Bronchial epithelial cell (primary cell): Measurements from ENCODE around the gene WT1. TPM values are rescaled to one million over a fixed set of nuclear protein-coding genes. Genes with fewer than 3 reads are reported as not detected.
A peak's percentile ranks its signal among the peaks of the same experiment; 100 is the strongest.

Source experiments
- DNase-seq: peaks from one replicate; pipeline ENCODE4 v3.0.0-alpha.2; 2010; ENCODE audit warnings: low read depth
- FAIRE-seq: peaks from 2 replicates; lab custom pipeline; 2011; peaks lifted over from hg19 to GRCh38; lab: Jason Lieb, UNC
- H3K27me3 ChIP-seq: 2 replicates; pipeline ENCODE4 v1.5.1; 2011; ENCODE audit warnings: low read length; ENCODE audit not compliant: control insufficient read depth, insufficient read depth
- H3K36me3 ChIP-seq: 2 replicates; pipeline ENCODE4 v1.5.1; 2011; ENCODE audit warnings: low read length; ENCODE audit not compliant: control insufficient read depth, insufficient read depth
- H3K4me3 ChIP-seq: 2 replicates; pipeline ENCODE4 v1.5.1; 2011; ENCODE audit warnings: mild to moderate bottlenecking, low read depth, low read length, control low read depth
- CTCF ChIP-seq: IDR thresholded peaks from 2 replicates; pipeline ENCODE4 v1.5.1; 2011; ENCODE audit warnings: mild to moderate bottlenecking, moderate library complexity, low read length, control low read depth, inconsistent platforms; ENCODE audit not compliant: insufficient read depth, severe bottlenecking
- total RNA-seq: library from RNA; depleted of rRNA; stranded (reverse); fragments of >200 nt; gene quantifications from 2 replicates; pipeline ENCODE4 v1.2.1, GENCODE V29; 2014

WT1 gene
- total RNA-seq, 1 donor from 2014 or later, result not detected

- H3K36me3 ChIP-seq, result no peaks in the 10 kb centered on the region
- H3K4me3 ChIP-seq, result no peak overlapping the region
- TF ChIP-seq CTCF, result no peak
- FAIRE-seq, result no peak
- no peaks in the 10 kb centered on the region for H3K27me3 ChIP-seq
- DNase-seq, result no peak
Measured at GRCh38 chr11:32400670-32401369, 34.5 kb downstream of the WT1 start.

- H3K27me3 ChIP-seq, result no peaks in the 10 kb centered on the region
- no peak for TF ChIP-seq CTCF
- DNase-seq (peak; percentile 35), FAIRE-seq (no peak)
- H3K4me3 ChIP-seq, result no peak overlapping the region
- H3K36me3 ChIP-seq, result no peaks in the 10 kb centered on the region
Measured at GRCh38 chr11:32400196-32400595, 35.1 kb downstream of the WT1 start.

- FAIRE-seq, result peak; percentile 13
- no peaks in the 10 kb centered on the region for H3K36me3 ChIP-seq
- DNase-seq, result no peak
- H3K27me3 ChIP-seq, result no peaks in the 10 kb centered on the region
- H3K4me3 ChIP-seq, result no peak overlapping the region
- TF ChIP-seq CTCF, result no peak
Measured at GRCh38 chr11:32396991-32397390, 38.3 kb downstream of the WT1 start.

- no peaks in the 10 kb centered on the region for H3K27me3 ChIP-seq
- no peak for TF ChIP-seq CTCF
Measured at GRCh38 chr11:32396331-32396730, 39.0 kb downstream of the WT1 start.

GRCh38 chr11:32395127-32395526, 40.2 kb downstream of the WT1 start:
- H3K4me3 ChIP-seq, result no peak overlapping the region
- H3K36me3 ChIP-seq, result no peaks in the 10 kb centered on the region
- no peak for FAIRE-seq
- H3K27me3 ChIP-seq, result no peaks in the 10 kb centered on the region
- DNase-seq, result no peak
- no peak for TF ChIP-seq CTCF

More at GRCh38 chr11:32396331-32396730, 39.0 kb downstream of the WT1 start:
- FAIRE-seq (no peak), DNase-seq (no peak)
- Histone ChIP-seq H3K36me3 (no peaks in the 10 kb centered on the region), H3K4me3 (no peak overlapping the region)

GRCh38 chr11:32392840-32393239, 42.5 kb downstream of the WT1 start:
- DNase-seq, result no peak
- Histone ChIP-seq H3K4me3 (no peak overlapping the region), H3K27me3 (no peaks in the 10 kb centered on the region), H3K36me3 (no peaks in the 10 kb centered on the region)
- TF ChIP-seq CTCF, result no peak
- no peak for FAIRE-seq
